A549 (cell line): ENCODE results near the gene CACNA1F.

Experiments
- CEBPB ChIP-seq, 2 experiments: fragments of >200 bp in 1 of 2; sonication (Bioruptor Twin) in 1 of 2; formaldehyde crosslinking in 1 of 2; IDR thresholded peaks; 2 replicates each; pipeline ENCODE4 v1.6.1; 2012 to 2016
- CHD4 ChIP-seq: fragments of 200-600 bp; sonication (generic); IDR thresholded peaks from 2 replicates; pipeline ENCODE4 v1.6.1; 2016; ENCODE audit warnings: antibody characterized with exemption, mild to moderate bottlenecking, borderline replicate concordance
- CTCF ChIP-seq: fragments of >200 bp; sonication (Bioruptor Twin); formaldehyde crosslinking; IDR thresholded peaks from 3 replicates; pipeline ENCODE4 v1.5.1; 2016
- FOSL2 ChIP-seq, 2 experiments: fragments of 450-650 bp in 1 of 2; fragments of >200 bp in 1 of 2; sonication (Bioruptor Twin) in 1 of 2; formaldehyde crosslinking; IDR thresholded peaks; 2 replicates each; pipeline versions ENCODE4 v1.5.0 to v1.6.1; 2016 to 2020; ENCODE audit warnings: mild to moderate bottlenecking in 1 of 2, moderate library complexity in 1 of 2
- HOXB13 ChIP-seq: fragments of 250-450 bp; sonication (Bioruptor Pico); IDR thresholded peaks from 2 replicates; pipeline ENCODE4 v1.5.0; 2020; ENCODE audit warnings: low read depth, mild to moderate bottlenecking, moderate library complexity
- RAD21 ChIP-seq, 2 experiments: fragments of >200 bp in 1 of 2; sonication (Bioruptor Twin) in 1 of 2; formaldehyde crosslinking in 1 of 2; IDR thresholded peaks in 1 of 2; conservative IDR thresholded peaks in 1 of 2; 2 replicates in 1 of 2; 3 replicates in 1 of 2; pipeline ENCODE4 v1.6.1; 2012 to 2018; ENCODE audit warnings: inconsistent platforms in 1 of 2

DNA sequence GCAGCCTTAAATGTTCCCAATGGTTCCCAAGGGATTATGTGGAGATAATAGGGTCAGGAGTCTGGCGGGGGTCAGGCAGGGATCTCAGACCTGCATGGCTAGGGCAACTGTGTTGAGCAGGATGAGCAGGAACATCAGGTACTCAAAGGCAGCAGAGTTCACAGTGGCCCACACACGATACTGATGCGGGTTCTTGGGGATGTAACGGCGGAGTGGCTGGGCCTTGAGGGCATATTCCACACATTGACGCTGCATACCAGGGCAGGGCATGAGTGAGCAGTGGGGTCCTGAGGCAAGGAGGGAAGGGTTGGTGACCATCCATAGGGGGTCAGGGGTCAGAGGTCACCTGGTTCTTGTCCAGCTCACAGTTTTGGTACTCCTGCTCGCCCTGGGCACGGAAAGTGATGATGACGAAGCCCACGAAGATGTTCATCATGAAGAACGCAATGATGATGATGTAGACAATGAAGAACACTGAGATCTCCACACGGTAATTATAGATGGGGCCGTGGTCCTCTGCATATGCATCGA is 18.1 kb downstream of the CACNA1F start:
- no peak for TF ChIP-seq RAD21 (conservative IDR thresholded peaks at IDR 0.05 in 1 of 2, IDR thresholded peaks at IDR 0.05 in 1 of 2)
- no peak for TF ChIP-seq FOSL2 (IDR thresholded peaks at IDR 0.05)
- no peak for TF ChIP-seq FOSL2 (CRISPR knock-in tag; IDR thresholded peaks at IDR 0.05)
- TF ChIP-seq CTCF = no peak
- TF ChIP-seq CHD4 = no peak
- TF ChIP-seq CEBPB (IDR thresholded peaks at IDR 0.05) = no peak
- no peak for TF ChIP-seq HOXB13 (CRISPR knock-in tag)
